ENCODE results near the gene KCND2.

The KCND2 gene

DNA sequence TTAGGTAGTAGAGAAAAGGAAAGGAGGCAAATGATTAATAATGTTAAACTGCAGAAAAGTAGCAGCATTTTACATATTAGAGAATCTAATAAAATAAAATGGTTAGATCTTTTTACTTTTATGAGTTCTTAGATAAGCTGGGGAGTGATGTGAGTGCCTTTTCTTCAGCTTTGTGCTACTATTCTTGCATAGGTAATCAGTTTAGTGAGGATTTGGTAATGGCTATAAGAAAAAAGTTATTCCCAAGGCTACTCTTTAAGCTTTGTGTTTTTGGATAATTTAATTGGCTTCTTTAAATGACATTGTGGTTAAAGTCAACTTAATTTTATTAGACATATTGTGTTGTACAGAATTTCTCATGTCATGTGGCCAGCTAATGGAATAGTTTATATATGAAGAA, 3.7 kb downstream of the KCND2 start:
- Mint-ChIP-seq H3K9me3 (peaks cover 8% of the 10 kb centered on the region), H3K4me1 (ENCODE audit: low read depth) (peaks cover 5% of the 10 kb centered on the region), H3K36me3 (ENCODE audit: low read depth) (no peaks in the 10 kb centered on the region), H3K4me3 (no peak overlapping the region), H3K27ac (no peak overlapping the region), H3K27me3 (peaks cover 30% of the 10 kb centered on the region)

GRCh38 chr7:120278773-120279172, 5.8 kb downstream of the KCND2 start:
- Mint-ChIP-seq H3K27ac (no peak overlapping the region), H3K4me1 (ENCODE audit: low read depth) (no peaks in the 10 kb centered on the region), H3K4me3 (no peak overlapping the region), H3K27me3 (peaks cover 12% of the 10 kb centered on the region), H3K9me3 (peaks cover 8% of the 10 kb centered on the region), H3K36me3 (ENCODE audit: low read depth) (no peaks in the 10 kb centered on the region)

GRCh38 chr7:120280743-120281142, 7.8 kb downstream of the KCND2 start:
- no peaks in the 10 kb centered on the region for H3K9me3 Mint-ChIP-seq
- H3K36me3 Mint-ChIP-seq (ENCODE audit: low read depth): no peaks in the 10 kb centered on the region
- no peak overlapping the region for H3K4me3 Mint-ChIP-seq
- H3K27me3 Mint-ChIP-seq: no peaks in the 10 kb centered on the region
- no peak overlapping the region for H3K27ac Mint-ChIP-seq
- no peaks in the 10 kb centered on the region for H3K4me1 Mint-ChIP-seq (ENCODE audit: low read depth)

DNA sequence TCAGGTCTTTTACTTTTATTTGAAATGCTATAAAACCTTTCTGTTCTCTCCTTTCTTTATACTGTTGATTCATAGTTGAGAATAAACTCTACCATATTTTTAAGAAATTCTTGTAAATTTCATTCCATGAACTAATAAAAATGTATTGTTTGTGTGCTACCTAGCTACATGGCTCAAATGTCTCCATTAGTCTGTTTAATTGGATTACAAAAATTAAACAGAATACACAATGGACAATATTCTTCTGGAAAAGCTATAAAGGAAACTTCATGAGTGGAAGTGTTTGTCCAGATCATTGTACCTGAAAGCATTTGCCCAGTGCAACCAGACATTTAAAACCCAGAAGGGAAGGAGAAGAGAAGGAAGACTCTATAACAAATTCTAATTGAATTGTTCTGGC, 20.1 kb downstream of the KCND2 start:
- no peaks in the 10 kb centered on the region for H3K27me3 Mint-ChIP-seq
- no peaks in the 10 kb centered on the region for H3K36me3 Mint-ChIP-seq (ENCODE audit: low read depth)
- H3K4me3 Mint-ChIP-seq: no peak overlapping the region
- H3K4me1 Mint-ChIP-seq (ENCODE audit: low read depth): no peaks in the 10 kb centered on the region
- H3K27ac Mint-ChIP-seq: no peak overlapping the region
- peaks cover 4% of the 10 kb centered on the region for H3K9me3 Mint-ChIP-seq

DNA sequence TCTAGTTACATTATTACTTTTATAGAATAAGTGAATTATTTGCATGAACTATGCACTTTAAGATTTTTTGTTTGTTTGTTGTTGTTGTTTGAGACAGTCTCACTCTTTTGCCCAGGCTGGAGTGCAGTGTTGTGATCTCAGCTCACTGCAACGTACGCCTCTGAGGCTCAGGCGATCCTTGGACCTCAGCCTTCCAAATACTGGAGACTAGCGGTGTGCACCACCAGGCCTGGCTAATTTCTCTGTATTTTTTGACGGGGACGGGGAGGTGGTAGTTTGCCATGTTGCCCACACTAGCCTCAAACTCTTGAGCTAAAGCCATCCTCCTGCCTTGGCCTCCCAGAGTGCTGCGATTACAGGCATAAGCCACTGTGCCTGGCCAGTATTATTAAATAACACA, 29.2 kb downstream of the KCND2 start:
- H3K36me3 Mint-ChIP-seq (ENCODE audit: low read depth): no peaks in the 10 kb centered on the region
- H3K4me1 Mint-ChIP-seq (ENCODE audit: low read depth): no peaks in the 10 kb centered on the region
- H3K27ac Mint-ChIP-seq: no peak overlapping the region
- no peak overlapping the region for H3K4me3 Mint-ChIP-seq
- H3K9me3 Mint-ChIP-seq: no peaks in the 10 kb centered on the region
- H3K27me3 Mint-ChIP-seq: no peaks in the 10 kb centered on the region

DNA sequence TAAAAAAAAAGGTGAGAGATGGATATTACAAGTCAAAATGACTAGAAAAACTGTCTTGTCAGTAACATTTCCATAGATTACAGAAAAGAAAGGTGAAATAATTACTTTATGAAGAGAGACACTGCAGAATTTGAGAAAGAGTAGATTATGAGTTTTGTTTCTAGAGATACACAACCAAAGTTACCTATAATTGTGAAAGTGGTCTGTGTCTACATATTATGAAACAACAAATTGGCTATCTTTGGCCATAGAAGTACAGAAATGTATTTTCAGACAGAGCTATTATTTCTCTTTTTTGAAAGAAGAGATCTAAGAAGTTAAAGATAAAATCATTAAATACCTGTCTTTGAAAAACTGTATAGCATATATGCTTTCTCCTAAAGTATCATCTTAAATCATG, 30.1 kb downstream of the KCND2 start:
- Mint-ChIP-seq H3K9me3 (no peaks in the 10 kb centered on the region), H3K4me1 (ENCODE audit: low read depth) (no peaks in the 10 kb centered on the region), H3K4me3 (no peak overlapping the region), H3K36me3 (ENCODE audit: low read depth) (no peaks in the 10 kb centered on the region), H3K27me3 (no peaks in the 10 kb centered on the region), H3K27ac (no peak overlapping the region)

GRCh38 chr7:120304674-120305073, 31.7 kb downstream of the KCND2 start:
- no peaks in the 10 kb centered on the region for H3K27me3 Mint-ChIP-seq
- H3K9me3 Mint-ChIP-seq: no peaks in the 10 kb centered on the region
- no peaks in the 10 kb centered on the region for H3K36me3 Mint-ChIP-seq (ENCODE audit: low read depth)
- no peak overlapping the region for H3K4me3 Mint-ChIP-seq
- H3K27ac Mint-ChIP-seq: no peak overlapping the region
- no peaks in the 10 kb centered on the region for H3K4me1 Mint-ChIP-seq (ENCODE audit: low read depth)

- Mint-ChIP-seq H3K9me3 (no peaks in the 10 kb centered on the region), H3K4me3 (no peak overlapping the region), H3K4me1 (ENCODE audit: low read depth) (no peaks in the 10 kb centered on the region), H3K36me3 (ENCODE audit: low read depth) (no peaks in the 10 kb centered on the region), H3K27ac (no peak overlapping the region), H3K27me3 (no peaks in the 10 kb centered on the region)
These were observed 35.1 kb downstream of the KCND2 start for GRCh38 chr7:120307991-120308545.

- Mint-ChIP-seq H3K9me3 (no peaks in the 10 kb centered on the region), H3K4me1 (ENCODE audit: low read depth) (no peaks in the 10 kb centered on the region), H3K4me3 (no peak overlapping the region), H3K36me3 (ENCODE audit: low read depth) (no peaks in the 10 kb centered on the region), H3K27me3 (no peaks in the 10 kb centered on the region), H3K27ac (no peak overlapping the region)
These were observed 38.2 kb downstream of the KCND2 start for GRCh38 chr7:120311028-120311788.

DNA sequence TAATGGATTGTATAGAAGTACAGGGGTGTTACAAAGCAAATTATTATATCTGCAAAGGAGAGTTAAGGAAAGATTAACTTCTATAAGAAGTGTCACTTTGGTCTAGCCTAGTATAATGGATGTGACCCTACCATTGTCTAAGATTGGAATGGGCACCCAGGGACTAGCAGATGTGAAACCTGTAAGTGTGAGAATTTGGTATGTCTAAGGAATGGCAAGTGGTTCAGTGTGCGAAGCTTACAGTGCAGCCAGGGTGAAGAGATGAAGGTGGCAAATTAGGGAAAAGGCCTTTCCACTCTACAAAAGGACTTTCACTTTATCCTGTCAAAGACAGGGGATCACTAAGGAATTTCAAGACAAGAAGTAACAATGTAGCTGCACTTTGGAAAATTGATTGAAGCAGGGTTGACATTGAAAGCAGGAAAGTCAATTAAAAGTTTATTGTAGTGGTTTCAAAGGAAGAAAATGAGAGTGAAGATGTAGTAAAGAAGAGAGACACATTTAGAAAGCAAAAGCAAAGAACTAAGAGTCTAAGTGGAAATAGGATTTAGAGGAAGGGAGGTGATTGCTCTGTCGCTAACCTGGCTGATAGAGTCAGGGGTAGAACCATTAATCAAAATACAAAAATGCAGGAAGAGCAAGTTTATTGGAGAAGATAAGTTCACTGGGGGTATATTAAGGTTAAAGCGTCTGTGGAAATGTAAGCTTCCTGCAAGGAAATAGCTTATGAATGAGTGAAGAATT, 47.4 kb downstream of the KCND2 start:
- H3K27me3 Mint-ChIP-seq: no peaks in the 10 kb centered on the region
- no peaks in the 10 kb centered on the region for H3K4me1 Mint-ChIP-seq (ENCODE audit: low read depth)
- H3K36me3 Mint-ChIP-seq (ENCODE audit: low read depth): no peaks in the 10 kb centered on the region
- H3K27ac Mint-ChIP-seq: no peak overlapping the region
- no peaks in the 10 kb centered on the region for H3K9me3 Mint-ChIP-seq
- H3K4me3 Mint-ChIP-seq: no peak overlapping the region

DNA sequence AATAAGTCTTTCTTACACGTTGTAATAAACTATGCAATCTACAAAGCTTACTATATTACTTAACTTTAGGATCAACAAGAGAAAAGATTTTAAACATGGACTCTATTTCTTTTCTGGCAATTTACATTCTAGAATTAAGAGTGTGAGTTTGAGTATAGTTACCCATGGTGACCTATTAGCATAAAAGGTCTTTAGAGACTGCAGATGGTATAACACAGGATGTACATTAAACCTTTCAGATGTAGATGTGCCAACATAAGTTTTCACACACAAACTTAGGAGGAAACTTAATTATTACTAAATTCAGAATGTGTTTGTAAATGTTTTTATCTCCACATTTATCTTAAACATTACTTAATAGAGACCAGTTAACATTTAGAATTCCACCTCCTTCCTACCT, 54.1 kb downstream of the KCND2 start:
- Mint-ChIP-seq H3K4me1 (ENCODE audit: low read depth) (no peaks in the 10 kb centered on the region), H3K9me3 (peaks cover 4% of the 10 kb centered on the region), H3K27ac (no peak overlapping the region), H3K27me3 (no peaks in the 10 kb centered on the region), H3K36me3 (ENCODE audit: low read depth) (no peaks in the 10 kb centered on the region), H3K4me3 (no peak overlapping the region)

DNA sequence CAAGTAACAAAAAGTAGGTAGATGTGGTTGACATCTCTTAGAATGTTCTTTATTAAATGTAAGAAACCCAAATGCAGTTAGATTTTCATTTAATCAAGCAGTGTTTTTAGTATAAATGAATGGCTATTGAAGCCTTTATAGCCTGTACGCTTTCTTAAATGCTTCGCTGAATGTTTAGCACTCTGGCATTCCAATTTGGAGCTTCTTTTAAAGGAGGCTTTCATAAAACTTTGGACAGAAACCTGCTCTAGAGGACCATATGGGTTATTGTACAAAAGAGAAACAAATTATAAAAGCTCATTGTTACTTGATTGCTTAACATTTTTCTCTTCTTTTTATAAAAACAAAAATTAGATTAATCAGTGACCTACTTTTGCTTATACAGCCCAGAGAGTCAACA, 59.5 kb downstream of the KCND2 start:
- H3K9me3 Mint-ChIP-seq: peaks cover 4% of the 10 kb centered on the region
- no peak overlapping the region for H3K4me3 Mint-ChIP-seq
- no peaks in the 10 kb centered on the region for H3K27me3 Mint-ChIP-seq
- no peaks in the 10 kb centered on the region for H3K36me3 Mint-ChIP-seq (ENCODE audit: low read depth)
- H3K27ac Mint-ChIP-seq: no peak overlapping the region
- no peaks in the 10 kb centered on the region for H3K4me1 Mint-ChIP-seq (ENCODE audit: low read depth)

DNA sequence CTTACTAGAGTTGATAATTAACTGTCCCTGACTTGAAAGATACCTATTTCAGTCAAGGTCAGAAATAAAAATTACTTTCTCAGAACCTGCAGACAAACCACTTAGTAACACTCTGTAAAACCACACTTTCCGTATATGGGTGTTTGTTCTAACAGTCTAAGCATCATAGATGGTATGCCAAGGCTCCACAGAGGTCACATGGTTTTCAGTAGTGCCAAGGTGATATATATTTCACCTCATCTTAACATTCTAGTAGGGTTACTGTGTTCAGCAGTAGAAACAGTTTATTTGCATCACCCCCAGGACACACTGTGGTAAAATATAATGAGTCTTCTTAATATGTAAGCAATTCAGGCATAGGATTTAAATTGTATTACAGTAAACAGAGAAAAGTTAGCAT, 61.5 kb downstream of the KCND2 start:
- Mint-ChIP-seq H3K36me3 (ENCODE audit: low read depth) (no peaks in the 10 kb centered on the region), H3K9me3 (no peaks in the 10 kb centered on the region), H3K27ac (no peak overlapping the region), H3K4me3 (no peak overlapping the region), H3K27me3 (no peaks in the 10 kb centered on the region), H3K4me1 (ENCODE audit: low read depth) (no peaks in the 10 kb centered on the region)

DNA sequence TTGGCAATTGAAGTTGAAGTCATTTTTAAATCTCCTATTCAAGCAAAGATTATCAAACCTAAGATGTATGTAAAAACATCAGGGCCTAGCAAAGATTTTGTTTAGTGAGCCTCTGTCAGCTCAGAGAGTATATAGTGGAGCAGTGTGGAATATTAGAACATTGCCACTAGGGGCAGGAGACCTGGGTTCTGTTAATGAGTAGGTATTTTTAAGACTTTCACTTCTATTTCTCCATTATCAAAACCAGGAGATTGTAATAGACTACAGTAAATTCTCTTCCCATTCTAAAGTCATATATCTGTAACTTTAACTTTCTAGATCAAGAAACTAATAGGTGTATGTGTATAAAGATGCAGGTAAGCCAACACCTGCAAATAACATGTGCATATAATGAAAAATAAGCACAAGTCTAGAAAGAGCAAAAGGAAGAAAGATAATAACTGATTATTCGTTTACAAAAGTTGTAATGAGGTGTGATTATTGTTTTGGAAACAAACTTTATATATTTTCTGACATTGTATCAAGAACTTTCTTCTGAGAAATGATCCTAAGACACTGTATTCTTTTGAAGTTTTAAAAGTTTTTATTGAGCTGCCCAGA, 64.4 kb downstream of the KCND2 start:
- H3K4me3 Mint-ChIP-seq: no peak overlapping the region
- H3K36me3 Mint-ChIP-seq (ENCODE audit: low read depth): no peaks in the 10 kb centered on the region
- no peaks in the 10 kb centered on the region for H3K4me1 Mint-ChIP-seq (ENCODE audit: low read depth)
- H3K27me3 Mint-ChIP-seq: no peaks in the 10 kb centered on the region
- no peak overlapping the region for H3K27ac Mint-ChIP-seq
- no peaks in the 10 kb centered on the region for H3K9me3 Mint-ChIP-seq

- Mint-ChIP-seq H3K27ac (no peak overlapping the region), H3K9me3 (peaks cover 3% of the 10 kb centered on the region), H3K4me1 (ENCODE audit: low read depth) (no peaks in the 10 kb centered on the region), H3K4me3 (no peak overlapping the region), H3K36me3 (ENCODE audit: low read depth) (no peaks in the 10 kb centered on the region), H3K27me3 (no peaks in the 10 kb centered on the region)
These were observed 71.3 kb downstream of the KCND2 start for GRCh38 chr7:120344276-120344675.
